CD14-positive monocyte (primary cell): Measurements from ENCODE around the gene SETBP1. TPM values are rescaled to one million over a fixed set of nuclear protein-coding genes. Genes with fewer than 3 reads are reported as not detected.
A peak's percentile ranks its signal among the peaks of the same experiment; 100 is the strongest.

Experiments
- DNase-seq, 3 donors: peaks; one replicate each; pipeline ENCODE4 v3.0.0-alpha.2; 2011 to 2022
- H2AFZ ChIP-seq: 2 replicates; pipeline ENCODE4 v1.6.0; 2012; ENCODE audit warnings: mild to moderate bottlenecking, low read depth, low read length, inconsistent platforms; ENCODE audit not compliant: insufficient read depth, poor library complexity, severe bottlenecking
- H3K27ac ChIP-seq, 2 donors: 1 replicate in 1 of 2; 2 replicates in 1 of 2; pipeline ENCODE4 v1.5.1; 2012 to 2013; ENCODE audit warnings: low read length in 2 of 2, control low read depth in 1 of 2, inconsistent platforms in 1 of 2, low read depth in 1 of 2, mild to moderate bottlenecking in 1 of 2
- H3K27me3 ChIP-seq, 2 donors: one replicate each; pipeline versions ENCODE4 v1.6.0 to v1.6.1; 2011 to 2013; ENCODE audit warnings: low read length in 2 of 2; ENCODE audit not compliant: control insufficient read depth in 2 of 2, insufficient read depth in 2 of 2
- H3K36me3 ChIP-seq, 2 donors: replicated peaks in 1 of 2; 1 replicate in 1 of 2; 2 replicates in 1 of 2; pipeline versions ENCODE4 v1.5.1 to v1.6.1; 2012 to 2013; ENCODE audit warnings: low read length in 2 of 2, control low read depth in 1 of 2, inconsistent platforms in 1 of 2, mild to moderate bottlenecking in 1 of 2; ENCODE audit not compliant: insufficient read depth in 2 of 2, control insufficient read depth in 1 of 2
- H3K4me1 ChIP-seq, 2 donors: 1 replicate in 1 of 2; 2 replicates in 1 of 2; pipeline versions ENCODE4 v1.5.1 to v1.6.1; 2012 to 2013; ENCODE audit warnings: low read length in 2 of 2, control low read depth in 1 of 2, inconsistent platforms in 1 of 2, mild to moderate bottlenecking in 1 of 2, moderate library complexity in 1 of 2; ENCODE audit not compliant: insufficient read depth in 2 of 2, control insufficient read depth in 1 of 2
- H3K4me2 ChIP-seq: replicated peaks from 2 replicates; pipeline ENCODE3; 2012; ENCODE audit warnings: low read length, moderate library complexity, mild to moderate bottlenecking; ENCODE audit not compliant: poor library complexity, severe bottlenecking; ENCODE audit errors: extremely low read depth
- H3K4me3 ChIP-seq, 3 experiments: fragments of 200-600 bp in 1 of 3; sonication (generic) in 1 of 3; replicated peaks in 1 of 3; 1 replicate in 2 of 3; 2 replicates in 1 of 3; pipeline ENCODE4 v1.5.1; 2011 to 2013; ENCODE audit warnings: low read length in 3 of 3, mild to moderate bottlenecking in 3 of 3, control low read depth in 2 of 3, low read depth in 2 of 3, inconsistent platforms in 1 of 3, moderate library complexity in 1 of 3
- H3K79me2 ChIP-seq: 2 replicates; pipeline ENCODE4 v1.6.0; 2012; ENCODE audit warnings: mild to moderate bottlenecking, control low read depth, inconsistent platforms, low read length, moderate library complexity; ENCODE audit not compliant: insufficient read depth
- H3K9ac ChIP-seq: 2 replicates; pipeline ENCODE4 v1.6.0; 2017; ENCODE audit warnings: low read length, mild to moderate bottlenecking; ENCODE audit not compliant: insufficient read depth, poor library complexity, severe bottlenecking
- H3K9me3 ChIP-seq, 2 donors: replicated peaks in 1 of 2; 1 replicate in 1 of 2; 2 replicates in 1 of 2; pipeline versions ENCODE4 v1.5.1 to v1.6.1; 2012 to 2013; ENCODE audit warnings: low read length in 2 of 2, control low read depth in 1 of 2; ENCODE audit not compliant: control insufficient read depth in 1 of 2, insufficient read depth in 1 of 2
- H4K20me1 ChIP-seq: 2 replicates; pipeline ENCODE4 v1.6.0; 2012; ENCODE audit warnings: mild to moderate bottlenecking, low read length, control low read depth, moderate library complexity; ENCODE audit not compliant: insufficient read depth
- H3K27ac Mint-ChIP-seq, 7 donors: one replicate each; pipeline ENCODE4 v1.8.0; 2020; ENCODE audit warnings: mild to moderate bottlenecking in 7 of 7, mixed read lengths in 7 of 7, moderate library complexity in 6 of 7, inconsistent platforms in 2 of 7
- H3K27me3 Mint-ChIP-seq, 3 donors: one replicate each; pipeline ENCODE4 v1.8.0; 2021 to 2022; ENCODE audit warnings: low read depth in 3 of 3, mild to moderate bottlenecking in 3 of 3, mixed read lengths in 3 of 3, moderate library complexity in 3 of 3, inconsistent platforms in 1 of 3
- H3K36me3 Mint-ChIP-seq, 2 donors: one replicate each; pipeline ENCODE4 v1.8.0; 2020; ENCODE audit warnings: mixed read lengths in 2 of 2, inconsistent platforms in 1 of 2, mild to moderate bottlenecking in 1 of 2
- H3K4me1 Mint-ChIP-seq: one replicate; pipeline ENCODE4 v1.8.0; 2020; ENCODE audit warnings: mild to moderate bottlenecking, mixed read lengths
- H3K4me3 Mint-ChIP-seq, 2 donors: one replicate each; pipeline ENCODE4 v1.8.0; 2020; ENCODE audit warnings: mild to moderate bottlenecking in 2 of 2, mixed read lengths in 2 of 2, moderate library complexity in 1 of 2
- H3K9me3 Mint-ChIP-seq, 7 donors: one replicate each; pipeline ENCODE4 v1.8.0; 2020 to 2022; ENCODE audit warnings: mixed read lengths in 7 of 7, mild to moderate bottlenecking in 6 of 7, moderate library complexity in 6 of 7, inconsistent platforms in 2 of 7
- CTCF ChIP-seq: fragments of 200-600 bp; IDR thresholded peaks from one replicate; pipeline ENCODE4 v1.8.0; 2022; ENCODE audit warnings: antibody characterized with exemption, mild to moderate bottlenecking
- WGBS: methylation state at CpG from one replicate; pipeline ENCODE4 v1.1.5; 2013; ENCODE audit warnings: missing lambda C conversion rate; ENCODE audit not compliant: insufficient coverage; 5-methylcytosine and 5-hydroxymethylcytosine counted together
- intact Hi-C, 2 donors: fragments of 100-400 bp; cut with micrococcal nuclease; formaldehyde crosslinking; loops; one replicate each; pipeline versions ENCODE4 v1.15.0 to v1.15.1; 2023
- polyA plus RNA-seq, 3 donors: library from polyadenylated mRNA; depleted of rRNA in 1 of 3; unstranded in 2 of 3; stranded (reverse) in 1 of 3; fragments of 300-500 nt in 2 of 3; fragments of >200 nt in 1 of 3; fragmentation: Illumina TruSeq in 2 of 3; gene quantifications; 1 replicate in 2 of 3; 2 replicates in 1 of 3; pipeline ENCODE4 v1.2.3, GENCODE V29; 2012 to 2021

The SETBP1 gene
- polyA plus RNA-seq, 3 donors: 0.01 to 1.2 TPM; not detected in 1

DNA sequence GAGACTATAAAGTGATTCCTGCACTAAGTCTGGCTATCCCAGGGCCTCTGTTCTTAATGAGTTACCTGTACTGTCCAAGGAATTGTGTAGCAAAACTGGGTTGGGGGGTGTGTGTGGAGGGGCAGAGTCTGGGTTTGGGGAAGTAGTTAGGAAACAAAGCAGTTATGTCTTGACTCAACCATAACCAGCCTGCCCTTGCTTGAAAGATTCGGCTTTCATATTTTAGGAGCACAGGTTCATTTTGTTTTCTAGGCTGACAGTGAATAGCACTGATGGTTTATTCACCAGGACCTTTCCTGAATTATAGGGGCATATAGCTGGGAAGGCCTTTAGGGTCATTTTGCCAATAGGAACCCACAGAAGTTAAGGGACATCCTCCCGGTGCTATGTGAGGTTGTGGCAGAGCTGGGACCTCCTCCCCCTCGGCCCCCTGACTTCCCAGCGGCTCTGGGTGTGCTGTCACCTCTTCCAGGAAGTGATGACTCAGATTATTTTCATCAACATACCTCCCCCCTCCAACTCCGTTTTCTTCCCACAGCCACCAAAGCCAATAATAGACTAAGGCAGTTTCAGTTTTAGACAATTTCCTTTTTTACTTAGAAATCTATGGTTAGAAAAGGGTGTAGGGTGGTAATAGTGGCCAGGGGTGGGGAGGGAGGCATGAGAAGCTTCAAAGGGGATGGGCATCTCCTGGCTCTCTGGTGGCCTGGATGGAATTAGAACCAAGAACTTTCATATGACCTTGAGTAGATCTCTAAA, 44.8 kb downstream of the SETBP1 start:
- Histone ChIP-seq H3K27ac (no peak overlapping the region), H3K27me3 (peaks cover 89 to 96% of the 10 kb centered on the region in 2 donors), H3K4me2 (peak overlapping the region; percentile 42), H3K4me1 (peaks cover 28 to 32% of the 10 kb centered on the region in 2 donors), H4K20me1 (no peaks in the 10 kb centered on the region), H3K4me3 (peak overlapping the region in 1 of 3 experiments; percentile 42), H3K9me3 (peaks cover 0 to 16% of the 10 kb centered on the region in 2 donors), H2AFZ (no peak overlapping the region), H3K9ac (no peak overlapping the region), H3K36me3 (no peaks in the 10 kb centered on the region), H3K79me2 (no peaks in the 10 kb centered on the region)
- peaks cover 0 to 8% of the 10 kb centered on the region in 2 donors for H3K36me3 Mint-ChIP-seq
- peaks cover 0 to 3% (median 2%) of the 10 kb centered on the region in 7 donors for H3K9me3 Mint-ChIP-seq
- 0% methylated on average over 3 of the region's 5 CpGs for WGBS
- H3K4me1 Mint-ChIP-seq: peaks cover 43% of the 10 kb centered on the region
- peak; percentile 57 to 80 (median 61) for DNase-seq
- peaks cover 84 to 99% (median 95%) of the 10 kb centered on the region in 3 donors for H3K27me3 Mint-ChIP-seq
- peak overlapping the region; percentile 54 to 88 for H3K4me3 Mint-ChIP-seq
- intact Hi-C loops: no loop called here
- H3K27ac Mint-ChIP-seq: peak overlapping the region in 3 of 7 donors; percentile 44 to 51 (median 46)
- no peak for TF ChIP-seq CTCF

DNA sequence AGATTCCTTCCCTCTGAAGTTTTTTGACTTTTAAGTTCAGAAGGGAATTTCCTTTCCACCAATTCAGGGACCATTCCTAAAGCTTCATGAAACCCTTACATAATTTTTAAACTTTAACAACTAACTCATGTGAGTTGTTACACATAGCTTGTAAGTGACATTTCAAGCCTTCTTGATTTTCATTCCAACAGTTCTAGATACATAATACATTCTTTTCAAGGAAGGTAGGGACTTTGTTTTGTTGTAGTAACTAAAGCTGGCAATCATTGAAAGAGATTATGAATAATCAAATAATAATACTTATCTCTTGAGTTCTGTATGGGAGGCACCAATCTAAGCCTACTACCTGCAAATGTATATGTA, 45.4 kb downstream of the SETBP1 start:
- Histone ChIP-seq H3K4me3 (peak overlapping the region in 1 of 3 experiments; percentile 42), H3K4me1 (peaks cover 28 to 32% of the 10 kb centered on the region in 2 donors), H3K36me3 (no peaks in the 10 kb centered on the region), H2AFZ (no peak overlapping the region), H3K9me3 (peaks cover 0 to 21% of the 10 kb centered on the region in 2 donors), H4K20me1 (no peaks in the 10 kb centered on the region), H3K79me2 (no peaks in the 10 kb centered on the region), H3K27me3 (peaks cover 91 to 97% of the 10 kb centered on the region in 2 donors), H3K27ac (no peak overlapping the region), H3K4me2 (peak overlapping the region; percentile 42), H3K9ac (no peak overlapping the region)
- peaks cover 85 to 99% (median 96%) of the 10 kb centered on the region in 3 donors for H3K27me3 Mint-ChIP-seq
- peak overlapping the region in 1 of 7 donors; percentile 2 for H3K27ac Mint-ChIP-seq
- TF ChIP-seq CTCF: no peak
- intact Hi-C loops: no loop called here
- H3K9me3 Mint-ChIP-seq: peaks cover 0 to 6% (median 2%) of the 10 kb centered on the region in 7 donors
- H3K4me1 Mint-ChIP-seq: peaks cover 49% of the 10 kb centered on the region
- peaks cover 2 to 12% of the 10 kb centered on the region in 2 donors for H3K36me3 Mint-ChIP-seq
- peak overlapping the region in 1 of 2 donors; percentile 88 for H3K4me3 Mint-ChIP-seq
- DNase-seq: no peak
